Peyer's patch (tissue), 4 donors: ENCODE data around the gene ANKHD1. TPM values are rescaled to one million over a fixed set of nuclear protein-coding genes. Genes with fewer than 3 reads are reported as not detected.

Experiments used
- DNase-seq, 3 donors: peaks; one replicate each; pipeline ENCODE4 v3.0.0-alpha.2; 2017 to 2019
- H3K27ac ChIP-seq, 4 donors: fragments of 200-600 bp; sonication (generic); one replicate each; pipeline ENCODE4 v1.5.1; 2016 to 2019
- H3K27me3 ChIP-seq, 2 donors: fragments of 200-600 bp; sonication (generic); one replicate each; pipeline ENCODE4 v1.5.1; 2019
- H3K36me3 ChIP-seq, 3 donors: fragments of 200-600 bp; sonication (generic); one replicate each; pipeline ENCODE4 v1.5.1; 2016 to 2019
- H3K4me1 ChIP-seq, 4 donors: fragments of 200-600 bp; sonication (generic); one replicate each; pipeline ENCODE4 v1.5.1; 2016 to 2019
- H3K4me3 ChIP-seq, 4 donors: fragments of 200-600 bp; sonication (generic); 1 replicate in 3 of 4; 2 replicates in 1 of 4; pipeline ENCODE4 v1.5.1; 2016 to 2019; ENCODE audit warnings: mild to moderate bottlenecking in 1 of 4
- H3K9me3 ChIP-seq, 4 donors: fragments of 200-600 bp; sonication (generic); one replicate each; pipeline ENCODE4 v1.5.1; 2016 to 2019; ENCODE audit warnings: mild to moderate bottlenecking in 1 of 4
- POLR2A ChIP-seq, 2 donors: fragments of 450-650 bp; IDR thresholded peaks; one replicate each; pipeline ENCODE4 v1.5.1; 2017; ENCODE audit warnings: antibody characterized with exemption in 2 of 2, mild to moderate bottlenecking in 2 of 2, moderate library complexity in 2 of 2
- total RNA-seq, 4 donors: library from RNA; depleted of rRNA; stranded (reverse); fragments of >200 nt; gene quantifications; one replicate each; pipeline ENCODE4 v1.1.0, GENCODE V29; 2016
- TF ChIP-seq, protein P1 (sequence below), 6 experiments: fragments of 450-650 bp in 4 of 6; fragments of 200-600 bp in 2 of 6; sonication (generic) in 1 of 6; IDR thresholded peaks; one replicate each; pipeline ENCODE4 v1.5.1; 2017 to 2019; ENCODE audit warnings: antibody characterized with exemption in 6 of 6, mild to moderate bottlenecking in 3 of 6, moderate library complexity in 1 of 6

ANKHD1 gene
- total RNA-seq, 4 donors from 2014 or later: 141 to 236 (median 211) TPM

DNA sequence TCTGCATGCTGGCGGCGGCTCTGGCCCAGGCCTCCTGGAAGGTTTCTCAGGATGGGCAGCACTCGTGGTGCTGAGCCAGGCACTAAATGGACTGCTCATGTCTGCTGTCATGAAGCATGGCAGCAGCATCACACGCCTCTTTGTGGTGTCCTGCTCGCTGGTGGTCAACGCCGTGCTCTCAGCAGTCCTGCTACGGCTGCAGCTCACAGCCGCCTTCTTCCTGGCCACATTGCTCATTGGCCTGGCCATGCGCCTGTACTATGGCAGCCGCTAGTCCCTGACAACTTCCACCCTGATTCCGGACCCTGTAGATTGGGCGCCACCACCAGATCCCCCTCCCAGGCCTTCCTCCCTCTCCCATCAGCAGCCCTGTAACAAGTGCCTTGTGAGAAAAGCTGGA is 166.2 kb downstream of the ANKHD1 start:
- Histone ChIP-seq H3K4me1 (peaks cover 0 to 50% (median 13%) of the 10 kb centered on the region in 4 donors), H3K27me3 (no peaks in the 10 kb centered on the region), H3K4me3 (no peak overlapping the region), H3K36me3 (peaks cover 0 to 20% (median 0%) of the 10 kb centered on the region in 3 donors), H3K9me3 (no peaks in the 10 kb centered on the region), H3K27ac (no peak overlapping the region)
- peak in 2 of 3 donors; percentile 8 to 43 for DNase-seq
- TF ChIP-seq, protein P1, sequence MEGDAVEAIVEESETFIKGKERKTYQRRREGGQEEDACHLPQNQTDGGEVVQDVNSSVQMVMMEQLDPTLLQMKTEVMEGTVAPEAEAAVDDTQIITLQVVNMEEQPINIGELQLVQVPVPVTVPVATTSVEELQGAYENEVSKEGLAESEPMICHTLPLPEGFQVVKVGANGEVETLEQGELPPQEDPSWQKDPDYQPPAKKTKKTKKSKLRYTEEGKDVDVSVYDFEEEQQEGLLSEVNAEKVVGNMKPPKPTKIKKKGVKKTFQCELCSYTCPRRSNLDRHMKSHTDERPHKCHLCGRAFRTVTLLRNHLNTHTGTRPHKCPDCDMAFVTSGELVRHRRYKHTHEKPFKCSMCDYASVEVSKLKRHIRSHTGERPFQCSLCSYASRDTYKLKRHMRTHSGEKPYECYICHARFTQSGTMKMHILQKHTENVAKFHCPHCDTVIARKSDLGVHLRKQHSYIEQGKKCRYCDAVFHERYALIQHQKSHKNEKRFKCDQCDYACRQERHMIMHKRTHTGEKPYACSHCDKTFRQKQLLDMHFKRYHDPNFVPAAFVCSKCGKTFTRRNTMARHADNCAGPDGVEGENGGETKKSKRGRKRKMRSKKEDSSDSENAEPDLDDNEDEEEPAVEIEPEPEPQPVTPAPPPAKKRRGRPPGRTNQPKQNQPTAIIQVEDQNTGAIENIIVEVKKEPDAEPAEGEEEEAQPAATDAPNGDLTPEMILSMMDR (IDR thresholded peaks at IDR 0.05): no peak
- TF ChIP-seq POLR2A (IDR thresholded peaks at IDR 0.05): no peak

DNA sequence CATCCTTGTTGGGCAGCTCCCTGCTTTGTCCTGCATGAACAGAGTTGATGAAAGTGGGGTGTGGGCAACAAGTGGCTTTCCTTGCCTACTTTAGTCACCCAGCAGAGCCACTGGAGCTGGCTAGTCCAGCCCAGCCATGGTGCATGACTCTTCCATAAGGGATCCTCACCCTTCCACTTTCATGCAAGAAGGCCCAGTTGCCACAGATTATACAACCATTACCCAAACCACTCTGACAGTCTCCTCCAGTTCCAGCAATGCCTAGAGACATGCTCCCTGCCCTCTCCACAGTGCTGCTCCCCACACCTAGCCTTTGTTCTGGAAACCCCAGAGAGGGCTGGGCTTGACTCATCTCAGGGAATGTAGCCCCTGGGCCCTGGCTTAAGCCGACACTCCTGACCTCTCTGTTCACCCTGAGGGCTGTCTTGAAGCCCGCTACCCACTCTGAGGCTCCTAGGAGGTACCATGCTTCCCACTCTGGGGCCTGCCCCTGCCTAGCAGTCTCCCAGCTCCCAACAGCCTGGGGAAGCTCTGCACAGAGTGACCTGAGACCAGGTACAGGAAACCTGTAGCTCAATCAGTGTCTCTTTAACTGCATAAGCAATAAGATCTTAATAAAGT is 166.9 kb downstream of the ANKHD1 start:
- Histone ChIP-seq H3K4me1 (peaks cover 0 to 43% (median 10%) of the 10 kb centered on the region in 4 donors), H3K9me3 (no peaks in the 10 kb centered on the region), H3K27ac (peak overlapping the region; percentile 49 to 72 (median 66)), H3K36me3 (peaks cover 0 to 20% (median 0%) of the 10 kb centered on the region in 3 donors), H3K4me3 (no peak overlapping the region), H3K27me3 (no peaks in the 10 kb centered on the region)
- DNase-seq: peak in 1 of 3 donors; percentile 39
- TF ChIP-seq POLR2A (IDR thresholded peaks at IDR 0.05): no peak
- TF ChIP-seq, protein P1 (IDR thresholded peaks at IDR 0.05): no peak

DNA sequence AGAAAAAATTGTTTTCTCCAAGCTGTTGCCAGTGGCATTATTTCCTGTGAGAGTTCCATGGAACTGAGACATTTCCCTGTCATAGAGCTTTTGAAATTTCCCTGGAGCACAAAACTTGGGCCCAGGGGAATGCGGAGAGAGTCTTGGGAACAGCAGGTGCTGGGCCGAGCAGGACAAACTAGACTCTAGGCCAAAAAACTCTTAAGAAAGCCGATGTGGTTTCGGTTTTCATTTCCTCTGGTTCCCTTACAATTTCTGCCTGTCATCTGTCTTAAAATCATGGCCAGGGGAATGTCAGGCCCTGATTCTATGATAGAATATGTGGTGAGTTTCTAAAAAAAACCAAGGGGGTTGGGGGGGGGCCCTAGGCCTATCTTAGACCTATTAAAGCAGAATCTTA is 167.6 kb downstream of the ANKHD1 start:
- Histone ChIP-seq H3K9me3 (no peaks in the 10 kb centered on the region), H3K27me3 (no peaks in the 10 kb centered on the region), H3K4me1 (peaks cover 0 to 41% (median 8%) of the 10 kb centered on the region in 4 donors), H3K4me3 (no peak overlapping the region), H3K27ac (peak overlapping the region; percentile 49 to 72 (median 66)), H3K36me3 (peaks cover 0 to 20% (median 0%) of the 10 kb centered on the region in 3 donors)
- TF ChIP-seq POLR2A (IDR thresholded peaks at IDR 0.05): no peak
- TF ChIP-seq, protein P1 (IDR thresholded peaks at IDR 0.05): no peak
- peak in 1 of 3 donors; percentile 47 for DNase-seq

DNA sequence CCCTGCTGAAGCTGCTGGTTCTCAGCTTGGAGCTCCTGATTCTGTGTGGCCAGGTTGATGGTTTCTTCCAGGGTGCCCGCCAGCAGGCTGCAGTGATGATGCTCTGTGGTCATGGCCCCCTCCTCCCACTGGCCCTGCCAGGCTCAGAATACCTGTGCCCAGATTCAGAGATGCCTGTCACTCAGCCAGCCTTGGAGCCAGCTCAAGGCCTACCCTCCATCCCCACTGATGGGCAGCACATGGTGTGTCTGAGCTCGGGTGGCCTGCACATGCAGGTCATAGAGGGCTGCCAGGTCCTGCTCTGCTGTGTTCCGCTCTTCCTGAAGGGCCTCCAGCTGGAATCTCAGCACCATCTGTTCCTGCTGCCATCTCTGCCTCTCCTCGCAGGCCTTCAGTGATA is 168.4 kb downstream of the ANKHD1 start:
- TF ChIP-seq, protein P1 (IDR thresholded peaks at IDR 0.05): no peak
- no peak for TF ChIP-seq POLR2A (IDR thresholded peaks at IDR 0.05)
- peaks cover 0 to 41% (median 8%) of the 10 kb centered on the region in 4 donors for H3K4me1 ChIP-seq
- peak in 2 of 3 donors; percentile 11 to 40 for DNase-seq
- H3K9me3 ChIP-seq: no peaks in the 10 kb centered on the region
- H3K27ac ChIP-seq: peak overlapping the region; percentile 49 to 72 (median 66)
- H3K36me3 ChIP-seq: peaks cover 0 to 20% (median 0%) of the 10 kb centered on the region in 3 donors
- no peak overlapping the region for H3K4me3 ChIP-seq
- no peaks in the 10 kb centered on the region for H3K27me3 ChIP-seq

DNA sequence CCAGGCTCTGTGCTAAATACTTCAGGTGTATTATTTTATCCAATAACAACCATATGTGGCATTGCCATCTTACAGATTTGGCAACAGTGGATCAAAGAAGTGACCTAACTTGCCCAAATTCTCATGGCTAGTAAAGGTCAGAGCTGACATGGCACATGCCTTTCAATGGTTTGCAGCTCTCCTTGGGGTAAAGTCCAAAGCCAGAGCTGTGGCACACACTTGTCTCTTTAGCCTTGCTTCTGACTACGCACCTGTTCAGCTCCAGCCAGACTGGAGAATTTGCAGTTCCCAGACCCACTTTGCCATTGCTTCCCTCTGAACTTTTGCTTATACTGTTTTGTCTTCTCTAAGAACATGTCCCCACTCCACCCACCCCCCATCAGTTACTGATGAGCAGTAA is 168.9 kb downstream of the ANKHD1 start:
- H3K4me1 ChIP-seq: peaks cover 0 to 37% (median 6%) of the 10 kb centered on the region in 4 donors
- H3K27ac ChIP-seq: peak overlapping the region; percentile 49 to 72 (median 66)
- no peaks in the 10 kb centered on the region for H3K9me3 ChIP-seq
- DNase-seq: no peak
- no peaks in the 10 kb centered on the region for H3K27me3 ChIP-seq
- no peak overlapping the region for H3K4me3 ChIP-seq
- TF ChIP-seq, protein P1 (IDR thresholded peaks at IDR 0.05): no peak
- no peak for TF ChIP-seq POLR2A (IDR thresholded peaks at IDR 0.05)
- H3K36me3 ChIP-seq: peaks cover 0 to 20% (median 0%) of the 10 kb centered on the region in 3 donors
